HG03039 (cell line): ENCODE data around the gene PIK3AP1.
"Not testable (repeated sequence)": the region's sequence is repeated elsewhere in the genome, so short reads cannot be mapped to it uniquely, and the experiment has no call there.

Experiments used
- ATAC-seq: cut with Tn5 transposase; IDR thresholded peaks from one replicate; pipeline ENCODE4 v1.9.1; 2021; ENCODE audit warnings: mild to moderate bottlenecking, moderate library complexity; ENCODE audit not compliant: unreplicated experiment

Gene PIK3AP1

GRCh38 chr10:96699613-96700012 is 20.7 kb downstream of the PIK3AP1 start:
- no peak for ATAC-seq

- not testable (repeated sequence) for ATAC-seq
Observed at GRCh38 chr10:96698305-96698704, 22.0 kb downstream of the PIK3AP1 start.

GRCh38 chr10:96697438-96697837 is 22.9 kb downstream of the PIK3AP1 start:
- no peak for ATAC-seq

GRCh38 chr10:96696845-96697425 is 23.4 kb downstream of the PIK3AP1 start:
- ATAC-seq = no peak

GRCh38 chr10:96695975-96696634 is 24.2 kb downstream of the PIK3AP1 start:
- no peak for ATAC-seq

GRCh38 chr10:96695366-96695765 is 24.9 kb downstream of the PIK3AP1 start:
- no peak for ATAC-seq

- no peak for ATAC-seq
Observed at GRCh38 chr10:96693431-96693830, 26.9 kb downstream of the PIK3AP1 start.

GRCh38 chr10:96692427-96692826 is 27.9 kb downstream of the PIK3AP1 start:
- no peak for ATAC-seq

- no peak for ATAC-seq
Observed at GRCh38 chr10:96691761-96692160, 28.6 kb downstream of the PIK3AP1 start.

- ATAC-seq = no peak
Observed at GRCh38 chr10:96690755-96691730, 29.3 kb downstream of the PIK3AP1 start.

GRCh38 chr10:96688789-96689188 is 31.5 kb downstream of the PIK3AP1 start:
- ATAC-seq = no peak

- ATAC-seq = no peak
Observed at GRCh38 chr10:96687317-96688012, 32.8 kb downstream of the PIK3AP1 start.

- ATAC-seq = no peak
Observed at GRCh38 chr10:96686514-96686913, 33.8 kb downstream of the PIK3AP1 start.

GRCh38 chr10:96685306-96685705 is 35.0 kb downstream of the PIK3AP1 start:
- no peak for ATAC-seq

GRCh38 chr10:96684826-96685225 is 35.5 kb downstream of the PIK3AP1 start:
- no peak for ATAC-seq

GRCh38 chr10:96683710-96684109 is 36.6 kb downstream of the PIK3AP1 start:
- ATAC-seq = no peak

GRCh38 chr10:96683065-96683464 is 37.2 kb downstream of the PIK3AP1 start:
- ATAC-seq = no peak

- ATAC-seq = no peak
Observed at GRCh38 chr10:96681524-96681923, 38.8 kb downstream of the PIK3AP1 start.

GRCh38 chr10:96680463-96680862 is 39.9 kb downstream of the PIK3AP1 start:
- ATAC-seq = not testable (repeated sequence)

- ATAC-seq = no peak
Observed at GRCh38 chr10:96678725-96679124, 41.6 kb downstream of the PIK3AP1 start.
